ENCODE data around the gene TRIM31.
A peak's percentile ranks its signal among the peaks of the same experiment; 100 is the strongest.
"Not testable (repeated sequence)": the region's sequence is repeated elsewhere in the genome, so short reads cannot be mapped to it uniquely, and the experiment has no call there.

TRIM31 gene

DNA sequence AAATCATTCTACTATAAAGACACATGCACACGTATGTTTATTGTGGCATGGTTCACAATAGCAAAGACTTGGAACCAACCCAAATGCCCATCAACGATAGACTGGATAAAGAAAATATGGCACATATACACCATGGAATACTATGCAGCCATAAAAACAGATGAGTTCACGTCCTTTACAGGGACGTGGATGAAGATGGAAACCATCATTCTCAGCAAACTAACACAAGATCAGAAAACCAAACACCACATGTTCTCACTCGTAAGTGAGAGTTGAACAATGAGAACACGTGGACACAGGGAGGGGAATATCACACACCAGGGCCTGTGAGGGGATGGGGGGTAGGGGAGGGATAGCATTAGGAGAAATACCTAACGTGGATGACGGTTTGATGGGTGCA, 27.4 kb upstream of the TRIM31 start:
- not testable (repeated sequence) for H3K18ac ChIP-seq (ENCODE audit: low read length); H2AFZ ChIP-seq (ENCODE audit: low read length); DNase-seq (ENCODE audit: low spot score); H2AK5ac ChIP-seq (ENCODE audit: low read depth, low read length); H3K9ac ChIP-seq (ENCODE audit: low read depth, low read length, poor library complexity); H2BK5ac ChIP-seq (ENCODE audit: low read length); H3K4me3 ChIP-seq (ENCODE audit: low read length in 2 of 2); H3K79me1 ChIP-seq (ENCODE audit: low read depth, low read length); H3K4me2 ChIP-seq (ENCODE audit: insufficient read depth, low read length, poor library complexity, severe bottlenecking); H3K4ac ChIP-seq (ENCODE audit: low read length); H4K91ac ChIP-seq (ENCODE audit: low read depth, low read length, poor library complexity); H4K8ac ChIP-seq (ENCODE audit: low read depth, low read length); H2BK12ac ChIP-seq (ENCODE audit: low read length); H3K27ac ChIP-seq (replicated peaks; ENCODE audit: low read length); H3K4me1 ChIP-seq (ENCODE audit: control insufficient read depth in 2 of 2, insufficient read depth in 1 of 2, low read depth in 1 of 2, low read length in 2 of 2); H2BK120ac ChIP-seq (ENCODE audit: low read depth, low read length); H3K23ac ChIP-seq (ENCODE audit: low read depth, low read length, poor library complexity); H2BK15ac ChIP-seq (ENCODE audit: low read length); H3K36me3 ChIP-seq (replicated peaks in 1 of 2; ENCODE audit: control insufficient read depth in 2 of 2, insufficient read depth in 2 of 2, low read length in 2 of 2); H3K9me3 ChIP-seq (replicated peaks in 1 of 2; ENCODE audit: control insufficient read depth in 2 of 2, insufficient read depth in 1 of 2, low read depth in 1 of 2, low read length in 2 of 2); H3K14ac ChIP-seq (ENCODE audit: low read length)
- no CpG with 5 or more reads among the region's 8 CpGs for WGBS, 2 donors (ENCODE audit: extremely low coverage in 2 of 2, insufficient read length in 2 of 2, insufficient replicate concordance in 1 of 2)
- H3K27me3 ChIP-seq (ENCODE audit: control insufficient read depth in 3 of 3, insufficient read depth in 3 of 3, low read depth in 1 of 3, low read length in 3 of 3) = peaks cover 0 to 44% (median 0%) of the 10 kb centered on the region in 3 experiments

DNA sequence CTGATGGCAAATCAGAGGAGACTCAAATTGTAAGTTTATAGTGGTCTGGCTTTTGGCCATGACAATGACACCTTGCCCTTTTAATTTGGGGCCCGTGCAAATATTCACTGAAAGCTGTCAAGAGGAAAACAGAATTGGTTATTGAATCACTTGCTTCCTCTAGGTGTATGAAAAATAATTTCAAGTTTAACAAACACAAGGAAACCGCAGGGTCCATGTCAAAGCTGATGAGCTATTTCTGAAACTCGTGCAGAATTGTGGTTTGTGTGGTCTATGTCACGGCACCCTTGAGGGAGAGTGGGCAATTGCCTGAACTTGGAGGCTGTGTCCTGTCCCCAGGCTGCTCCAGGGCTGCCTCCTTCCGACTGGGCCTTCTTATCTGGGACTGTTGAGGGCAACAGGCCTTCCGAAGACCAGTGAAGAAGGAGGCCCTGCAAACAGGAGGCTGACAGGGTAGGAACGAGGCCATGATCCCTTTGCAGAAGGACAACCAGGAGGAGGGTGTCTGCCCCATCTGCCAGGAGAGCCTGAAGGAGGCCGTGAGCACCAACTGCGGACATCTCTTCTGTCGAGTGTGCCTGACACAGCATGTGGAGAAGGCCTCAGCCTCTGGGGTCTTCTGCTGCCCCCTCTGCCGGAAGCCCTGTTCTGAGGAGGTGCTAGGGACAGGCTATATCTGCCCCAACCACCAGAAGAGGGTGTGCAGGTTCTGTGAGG, 23.8 kb upstream of the TRIM31 start:
- Histone ChIP-seq H3K4ac (ENCODE audit: low read length) (no peak overlapping the region), H4K8ac (ENCODE audit: low read depth, low read length) (no peak overlapping the region), H3K27me3 (ENCODE audit: control insufficient read depth in 3 of 3, insufficient read depth in 3 of 3, low read depth in 1 of 3, low read length in 3 of 3) (peaks cover 0 to 34% (median 2%) of the 10 kb centered on the region in 3 experiments), H3K27ac (replicated peaks; ENCODE audit: low read length) (no peak overlapping the region), H3K23ac (ENCODE audit: low read depth, low read length, poor library complexity) (no peak overlapping the region), H2BK120ac (ENCODE audit: low read depth, low read length) (no peak overlapping the region), H2AK5ac (ENCODE audit: low read depth, low read length) (peak overlapping the region; percentile 2), H3K4me1 (ENCODE audit: control insufficient read depth in 2 of 2, insufficient read depth in 1 of 2, low read depth in 1 of 2, low read length in 2 of 2) (no peaks in the 10 kb centered on the region), H4K91ac (ENCODE audit: low read depth, low read length, poor library complexity) (no peak overlapping the region), H3K79me1 (ENCODE audit: low read depth, low read length) (no peaks in the 10 kb centered on the region), H3K4me3 (ENCODE audit: low read length in 2 of 2) (no peak overlapping the region), H3K14ac (ENCODE audit: low read length) (no peak overlapping the region), H2BK12ac (ENCODE audit: low read length) (no peak overlapping the region), H2BK5ac (ENCODE audit: low read length) (no peak overlapping the region), H3K9me3 (replicated peaks in 1 of 2; ENCODE audit: control insufficient read depth in 2 of 2, insufficient read depth in 1 of 2, low read depth in 1 of 2, low read length in 2 of 2) (no peaks in the 10 kb centered on the region), H3K18ac (ENCODE audit: low read length) (peak overlapping the region; percentile 44), H2AFZ (ENCODE audit: low read length) (no peak overlapping the region), H2BK15ac (ENCODE audit: low read length) (no peak overlapping the region), H3K36me3 (replicated peaks in 1 of 2; ENCODE audit: control insufficient read depth in 2 of 2, insufficient read depth in 2 of 2, low read length in 2 of 2) (no peaks in the 10 kb centered on the region), H3K9ac (ENCODE audit: low read depth, low read length, poor library complexity) (no peak overlapping the region), H3K4me2 (ENCODE audit: insufficient read depth, low read length, poor library complexity, severe bottlenecking) (no peak overlapping the region)
- WGBS, 2 donors (ENCODE audit: extremely low coverage in 2 of 2, insufficient read length in 2 of 2, insufficient replicate concordance in 1 of 2) = no CpG with 5 or more reads among the region's 11 CpGs
- DNase-seq (ENCODE audit: low spot score) = no peak

DNA sequence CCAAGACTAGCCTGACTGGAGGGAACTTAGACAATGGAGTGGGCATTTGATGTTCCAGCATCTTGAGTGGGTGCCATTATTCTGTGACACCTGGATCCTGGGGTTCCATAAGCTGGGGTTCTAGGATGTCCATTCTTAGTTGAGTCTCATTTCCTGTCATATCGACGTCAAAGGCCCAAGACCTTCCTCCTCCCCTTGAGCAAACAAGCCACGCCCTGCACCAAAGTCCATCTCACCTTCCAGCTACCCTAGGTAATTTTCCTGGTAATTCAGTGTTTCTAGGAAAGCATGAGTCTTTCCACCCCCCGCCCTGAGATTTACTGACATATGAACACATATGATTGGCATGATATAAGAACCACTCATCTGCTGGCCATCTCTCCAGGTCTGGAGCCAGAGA, 22.9 kb upstream of the TRIM31 start, which contains the start of gene TRIM40:
TRIM40 (plus strand) TSS at position 384 of the 400 bp plus-strand sequence. CDS start 897 bp downstream, outside the sequence.
- Histone ChIP-seq H3K27me3 (ENCODE audit: control insufficient read depth in 3 of 3, insufficient read depth in 3 of 3, low read depth in 1 of 3, low read length in 3 of 3) (peaks cover 0 to 30% (median 4%) of the 10 kb centered on the region in 3 experiments), H4K8ac (ENCODE audit: low read depth, low read length) (no peak within 1 kb of the TSS), H3K18ac (ENCODE audit: low read length) (peak within 1 kb of the TSS; percentile 44), H2BK15ac (ENCODE audit: low read length) (no peak within 1 kb of the TSS), H3K9ac (ENCODE audit: low read depth, low read length, poor library complexity) (no peak within 1 kb of the TSS), H2BK120ac (ENCODE audit: low read depth, low read length) (no peak within 1 kb of the TSS), H2BK12ac (ENCODE audit: low read length) (no peak within 1 kb of the TSS), H3K36me3 (replicated peaks in 1 of 2; ENCODE audit: control insufficient read depth in 2 of 2, insufficient read depth in 2 of 2, low read length in 2 of 2) (no peaks in the 10 kb centered on the region), H3K4me2 (ENCODE audit: insufficient read depth, low read length, poor library complexity, severe bottlenecking) (no peak within 1 kb of the TSS), H3K4me1 (ENCODE audit: control insufficient read depth in 2 of 2, insufficient read depth in 1 of 2, low read depth in 1 of 2, low read length in 2 of 2) (no peaks in the 10 kb centered on the region), H3K14ac (ENCODE audit: low read length) (no peak within 1 kb of the TSS), H3K23ac (ENCODE audit: low read depth, low read length, poor library complexity) (no peak within 1 kb of the TSS), H4K91ac (ENCODE audit: low read depth, low read length, poor library complexity) (no peak within 1 kb of the TSS), H3K27ac (replicated peaks; ENCODE audit: low read length) (no peak within 1 kb of the TSS), H2AK5ac (ENCODE audit: low read depth, low read length) (peak within 1 kb of the TSS; percentile 2), H2BK5ac (ENCODE audit: low read length) (no peak within 1 kb of the TSS), H3K79me1 (ENCODE audit: low read depth, low read length) (no peaks in the 10 kb centered on the region), H2AFZ (ENCODE audit: low read length) (no peak within 1 kb of the TSS), H3K4me3 (ENCODE audit: low read length in 2 of 2) (no peak within 1 kb of the TSS), H3K4ac (ENCODE audit: low read length) (no peak within 1 kb of the TSS), H3K9me3 (replicated peaks in 1 of 2; ENCODE audit: control insufficient read depth in 2 of 2, insufficient read depth in 1 of 2, low read depth in 1 of 2, low read length in 2 of 2) (no peaks in the 10 kb centered on the region)
- DNase-seq (ENCODE audit: low spot score) = no peak
- WGBS, 2 donors (ENCODE audit: extremely low coverage in 2 of 2, insufficient read length in 2 of 2, insufficient replicate concordance in 1 of 2) = no CpG with 5 or more reads among the region's 4 CpGs

DNA sequence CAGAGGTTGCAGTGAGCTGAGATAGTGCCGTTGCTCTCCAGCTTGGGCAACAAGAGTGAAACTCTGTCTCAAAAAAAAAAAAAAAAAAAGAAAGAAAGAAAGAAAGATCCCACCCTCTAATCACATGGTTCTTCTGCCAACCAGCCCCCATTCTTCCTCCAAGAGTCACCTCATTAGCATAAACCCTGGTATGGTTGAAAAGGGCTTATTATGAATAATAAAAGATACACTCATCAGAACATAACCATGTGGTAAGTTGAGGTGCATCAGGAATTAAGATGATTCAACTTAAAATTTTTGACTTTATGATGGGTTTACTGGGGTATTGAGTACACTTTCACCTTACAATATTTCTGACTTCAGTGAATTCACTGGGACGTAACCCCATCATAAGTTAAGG, 22.3 kb upstream of the TRIM31 start:
- Histone ChIP-seq H2AK5ac (ENCODE audit: low read depth, low read length) (no peak overlapping the region), H3K4ac (ENCODE audit: low read length) (no peak overlapping the region), H2BK12ac (ENCODE audit: low read length) (no peak overlapping the region), H3K18ac (ENCODE audit: low read length) (no peak overlapping the region), H3K4me1 (ENCODE audit: control insufficient read depth in 2 of 2, insufficient read depth in 1 of 2, low read depth in 1 of 2, low read length in 2 of 2) (no peaks in the 10 kb centered on the region), H2BK120ac (ENCODE audit: low read depth, low read length) (no peak overlapping the region), H3K23ac (ENCODE audit: low read depth, low read length, poor library complexity) (no peak overlapping the region), H2BK5ac (ENCODE audit: low read length) (no peak overlapping the region), H3K27ac (replicated peaks; ENCODE audit: low read length) (no peak overlapping the region), H4K91ac (ENCODE audit: low read depth, low read length, poor library complexity) (no peak overlapping the region), H4K8ac (ENCODE audit: low read depth, low read length) (no peak overlapping the region), H3K36me3 (replicated peaks in 1 of 2; ENCODE audit: control insufficient read depth in 2 of 2, insufficient read depth in 2 of 2, low read length in 2 of 2) (no peaks in the 10 kb centered on the region), H3K9me3 (replicated peaks in 1 of 2; ENCODE audit: control insufficient read depth in 2 of 2, insufficient read depth in 1 of 2, low read depth in 1 of 2, low read length in 2 of 2) (no peaks in the 10 kb centered on the region), H3K14ac (ENCODE audit: low read length) (no peak overlapping the region), H3K79me1 (ENCODE audit: low read depth, low read length) (no peaks in the 10 kb centered on the region), H3K9ac (ENCODE audit: low read depth, low read length, poor library complexity) (no peak overlapping the region), H3K4me2 (ENCODE audit: insufficient read depth, low read length, poor library complexity, severe bottlenecking) (no peak overlapping the region), H3K4me3 (ENCODE audit: low read length in 2 of 2) (no peak overlapping the region), H2BK15ac (ENCODE audit: low read length) (no peak overlapping the region), H2AFZ (ENCODE audit: low read length) (no peak overlapping the region), H3K27me3 (ENCODE audit: control insufficient read depth in 3 of 3, insufficient read depth in 3 of 3, low read depth in 1 of 3, low read length in 3 of 3) (peaks cover 0 to 37% (median 10%) of the 10 kb centered on the region in 3 experiments)
- WGBS, 2 donors (ENCODE audit: extremely low coverage in 2 of 2, insufficient read length in 2 of 2, insufficient replicate concordance in 1 of 2) = no CpG with 5 or more reads among the region's 2 CpGs
- DNase-seq (ENCODE audit: low spot score) = no peak
